22Rv1 (cell line): ENCODE data around the gene HMHB1.

Experiments used
- CTCF ChIP-seq: fragments of 450-650 bp; IDR thresholded peaks from 2 replicates; pipeline ENCODE4 v1.5.1; 2017; ENCODE audit warnings: mild to moderate bottlenecking
- ZFX ChIP-seq: fragments of 450-650 bp; IDR thresholded peaks from 2 replicates; pipeline ENCODE4 v1.6.1; 2017; ENCODE audit warnings: antibody characterized with exemption, borderline replicate concordance

DNA sequence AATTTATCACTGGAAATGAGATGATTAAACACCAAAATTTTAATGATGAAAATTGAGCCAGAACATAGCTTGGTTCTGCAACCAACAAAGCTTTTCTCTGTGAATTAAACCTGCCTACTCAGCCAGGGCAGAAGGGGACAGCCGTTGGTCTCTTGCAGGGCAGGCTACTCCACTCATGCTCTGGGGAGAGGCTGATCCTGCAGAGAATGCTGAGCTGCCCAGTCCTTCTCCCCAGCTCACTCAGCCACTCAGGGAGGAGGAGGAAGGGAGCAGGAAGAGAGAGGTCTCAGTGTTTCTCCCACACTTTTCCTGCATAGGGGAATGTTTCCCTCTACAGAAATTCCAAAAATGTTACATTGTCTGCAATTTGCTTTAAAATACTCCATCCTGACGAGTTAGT, 40.4 kb upstream of the HMHB1 start:
- TF ChIP-seq CTCF: no peak
- TF ChIP-seq ZFX: no peak
